Esophagus muscularis mucosa (tissue), 4 donors: ENCODE measurements around the gene CDK2AP2. TPM values are rescaled to one million over a fixed set of nuclear protein-coding genes. Genes with fewer than 3 reads are reported as not detected.
"Not testable (repeated sequence)": the region's sequence is repeated elsewhere in the genome, so short reads cannot be mapped to it uniquely, and the experiment has no call there.

Source experiments
- DNase-seq: peaks from one replicate; pipeline ENCODE4 v3.0.0-alpha.2; 2017; ENCODE audit errors: extremely low spot score
- H3K27ac ChIP-seq, 4 donors: fragments of 200-600 bp; sonication (generic); replicated peaks in 1 of 4; 1 replicate in 3 of 4; 2 replicates in 1 of 4; pipeline ENCODE4 v1.5.1; 2016 to 2019; ENCODE audit warnings: mild to moderate bottlenecking in 1 of 4
- H3K27me3 ChIP-seq, 4 donors: fragments of 200-600 bp; sonication (generic); one replicate each; pipeline versions ENCODE4 v1.5.1 to v1.6.0; 2016 to 2019
- H3K36me3 ChIP-seq, 4 donors: fragments of 200-600 bp; sonication (generic); one replicate each; pipeline ENCODE4 v1.5.1; 2016 to 2019
- H3K4me1 ChIP-seq, 4 donors: fragments of 200-600 bp; sonication (generic); one replicate each; pipeline ENCODE4 v1.5.1; 2016 to 2019
- H3K4me3 ChIP-seq, 4 donors: fragments of 200-600 bp; sonication (generic); 1 replicate in 2 of 4; 2 replicates in 2 of 4; pipeline ENCODE4 v1.5.1; 2016 to 2019; ENCODE audit warnings: mild to moderate bottlenecking in 4 of 4, moderate library complexity in 1 of 4
- H3K9me3 ChIP-seq, 4 donors: fragments of 200-600 bp; sonication (generic); 1 replicate in 3 of 4; 2 replicates in 1 of 4; pipeline ENCODE4 v1.5.1; 2016 to 2019
- EP300 ChIP-seq: sonication (generic); formaldehyde crosslinking; IDR thresholded peaks from one replicate; pipeline ENCODE4 v1.6.1; 2017; ENCODE audit warnings: antibody characterized with exemption
- POLR2A ChIP-seq: fragments of 450-650 bp; IDR thresholded peaks from one replicate; pipeline ENCODE4 v1.6.1; 2017; ENCODE audit warnings: antibody characterized with exemption, moderate library complexity, mild to moderate bottlenecking, low read depth
- POLR2AphosphoS5 ChIP-seq, 2 donors: sonication (generic); formaldehyde crosslinking; IDR thresholded peaks; one replicate each; pipeline ENCODE4 v1.6.1; 2017; ENCODE audit warnings: antibody characterized with exemption in 2 of 2
- WGBS: methylation state at CpG from one replicate; pipeline ENCODE4 v1.1.5; 2018; 5-methylcytosine and 5-hydroxymethylcytosine counted together
- intact Hi-C: fragments of 100-400 bp; cut with DNase I; formaldehyde crosslinking; loops from one replicate; pipeline ENCODE4 v1.15.1; 2023
- total RNA-seq, 4 donors: library from RNA; depleted of rRNA; stranded (reverse); fragments of >200 nt; gene quantifications; one replicate each; pipeline versions ENCODE4 v1.1.0 to v1.2.1, GENCODE V29; 2016
- TF ChIP-seq, protein P1 (sequence below), 3 experiments: fragments of 200-600 bp in 2 of 3; fragments of 450-650 bp in 1 of 3; sonication (generic) in 2 of 3; IDR thresholded peaks; one replicate each; pipeline ENCODE4 v1.5.1; 2017 to 2019; ENCODE audit warnings: antibody characterized with exemption in 3 of 3, mild to moderate bottlenecking in 2 of 3, moderate library complexity in 1 of 3

CDK2AP2 gene
- total RNA-seq, result 100 to 1,000 TPM in 1 of 4 donors, 10 to 100 TPM in 3; 61.0 to 111 (median 67.8) TPM

DNA sequence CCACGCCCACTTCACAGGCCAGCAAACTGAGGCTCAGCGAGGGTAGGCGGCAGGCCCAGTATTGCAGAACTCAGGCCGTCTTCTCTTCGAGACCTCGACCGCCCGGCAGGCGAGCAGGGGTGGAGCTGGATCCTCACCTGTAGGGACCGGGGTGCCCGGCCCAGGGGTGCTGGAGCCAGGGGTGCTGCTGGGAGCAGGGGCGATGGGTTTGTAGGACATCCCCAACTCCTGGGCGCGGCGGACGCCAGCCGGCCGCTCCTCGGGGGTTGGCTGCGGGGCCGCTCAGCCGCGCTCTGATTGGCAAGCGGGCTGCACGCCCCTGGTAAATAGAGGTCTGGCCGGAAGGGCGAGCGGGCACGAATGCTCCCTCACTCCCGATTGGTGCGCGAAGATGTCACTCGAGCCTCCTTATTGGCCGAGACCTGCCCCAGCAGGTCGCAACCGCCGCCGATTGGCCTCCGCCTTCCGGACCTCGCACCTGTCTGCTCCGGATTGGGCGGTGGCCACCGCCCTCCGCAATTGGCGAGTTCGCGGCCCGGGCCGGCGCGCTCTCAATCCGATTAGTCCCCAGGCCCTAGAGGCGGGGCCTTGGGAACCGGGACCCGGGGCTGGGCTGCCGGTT is at the start of gene CDK2AP2:
Gene CDK2AP2, minus strand, starts transcription at position 299 of the 622 bp plus-strand sequence. Its CDS starts 80 bp downstream, at position 219.
- peaks cover 27 to 58% (median 54%) of the 10 kb centered on the region in 4 donors for H3K4me1 ChIP-seq
- peak within 1 kb of the TSS; percentile 97 to 100 (median 98) for H3K27ac ChIP-seq
- 0% methylated on average over 24 of the region's 57 CpGs for WGBS

DNA sequence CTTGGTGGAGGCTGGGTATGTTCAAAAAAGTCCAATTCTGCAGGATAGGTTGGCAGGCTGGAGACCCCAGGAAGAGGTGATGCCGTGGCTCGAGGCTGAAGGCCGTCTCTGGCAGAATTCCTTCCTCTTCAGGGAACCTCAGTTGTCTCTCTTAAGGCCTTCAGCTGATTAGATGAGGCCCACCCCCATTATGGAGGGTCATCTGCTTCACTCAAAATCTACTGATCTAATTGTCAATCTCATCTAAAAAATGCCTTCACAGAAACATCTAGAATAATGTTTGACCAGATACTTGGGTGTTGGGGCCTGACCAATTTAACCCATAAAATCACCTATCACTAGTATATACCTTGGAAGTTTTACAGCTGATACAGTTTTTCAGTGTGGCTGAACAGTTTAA is 48.3 kb upstream of the CDK2AP2 start:
- 65% methylated on average over 3 of the region's 3 CpGs for WGBS

More for the DNA sequence above, at the start of gene CDK2AP2:
- Histone ChIP-seq H3K4me3 (peak within 1 kb of the TSS; percentile 72 to 93 (median 81)), H3K27me3 (peaks cover 0 to 38% (median 3%) of the 10 kb centered on the region in 4 donors), H3K9me3 (no peaks in the 10 kb centered on the region), H3K36me3 (peaks cover 0 to 10% (median 9%) of the 10 kb centered on the region in 4 donors)
- intact Hi-C loops, result loop anchor here (5.0 to 10.0 kb wide), 2 partner anchors 106 to 153 kb away; partner anchors contain the start of genes POLD4, PPP1CA and TBC1D10C
- peak; percentile 99 for DNase-seq
- TF ChIP-seq EP300 (no peak), POLR2A (peak; percentile 83), POLR2AphosphoS5 (IDR thresholded peaks at IDR 0.05) (peak; percentile 85 to 96)
- TF ChIP-seq, protein P1, sequence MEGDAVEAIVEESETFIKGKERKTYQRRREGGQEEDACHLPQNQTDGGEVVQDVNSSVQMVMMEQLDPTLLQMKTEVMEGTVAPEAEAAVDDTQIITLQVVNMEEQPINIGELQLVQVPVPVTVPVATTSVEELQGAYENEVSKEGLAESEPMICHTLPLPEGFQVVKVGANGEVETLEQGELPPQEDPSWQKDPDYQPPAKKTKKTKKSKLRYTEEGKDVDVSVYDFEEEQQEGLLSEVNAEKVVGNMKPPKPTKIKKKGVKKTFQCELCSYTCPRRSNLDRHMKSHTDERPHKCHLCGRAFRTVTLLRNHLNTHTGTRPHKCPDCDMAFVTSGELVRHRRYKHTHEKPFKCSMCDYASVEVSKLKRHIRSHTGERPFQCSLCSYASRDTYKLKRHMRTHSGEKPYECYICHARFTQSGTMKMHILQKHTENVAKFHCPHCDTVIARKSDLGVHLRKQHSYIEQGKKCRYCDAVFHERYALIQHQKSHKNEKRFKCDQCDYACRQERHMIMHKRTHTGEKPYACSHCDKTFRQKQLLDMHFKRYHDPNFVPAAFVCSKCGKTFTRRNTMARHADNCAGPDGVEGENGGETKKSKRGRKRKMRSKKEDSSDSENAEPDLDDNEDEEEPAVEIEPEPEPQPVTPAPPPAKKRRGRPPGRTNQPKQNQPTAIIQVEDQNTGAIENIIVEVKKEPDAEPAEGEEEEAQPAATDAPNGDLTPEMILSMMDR (IDR thresholded peaks at IDR 0.05), result peak in 1 of 3 experiments; percentile 7

GRCh38 chr11:67551697-67552096 is 43.7 kb upstream of the CDK2AP2 start:
- H3K4me1 ChIP-seq, intact Hi-C loops, H3K27me3 ChIP-seq, H3K4me3 ChIP-seq, H3K9me3 ChIP-seq, H3K36me3 ChIP-seq, H3K27ac ChIP-seq, DNase-seq: not testable (repeated sequence)

More for the DNA sequence above, 48.3 kb upstream of the CDK2AP2 start:
- Histone ChIP-seq H3K4me3 (no peak overlapping the region), H3K4me1 (peaks cover 0 to 7% (median 0%) of the 10 kb centered on the region in 4 donors), H3K27ac (no peak overlapping the region), H3K36me3 (no peaks in the 10 kb centered on the region), H3K9me3 (no peaks in the 10 kb centered on the region), H3K27me3 (peaks cover 0 to 13% (median 0%) of the 10 kb centered on the region in 4 donors)
- no peak for DNase-seq
- intact Hi-C loops, result no loop called here
- TF ChIP-seq EP300 (no peak), POLR2AphosphoS5 (IDR thresholded peaks at IDR 0.05) (no peak), POLR2A (no peak)
- TF ChIP-seq, protein P1 (IDR thresholded peaks at IDR 0.05), result no peak

DNA sequence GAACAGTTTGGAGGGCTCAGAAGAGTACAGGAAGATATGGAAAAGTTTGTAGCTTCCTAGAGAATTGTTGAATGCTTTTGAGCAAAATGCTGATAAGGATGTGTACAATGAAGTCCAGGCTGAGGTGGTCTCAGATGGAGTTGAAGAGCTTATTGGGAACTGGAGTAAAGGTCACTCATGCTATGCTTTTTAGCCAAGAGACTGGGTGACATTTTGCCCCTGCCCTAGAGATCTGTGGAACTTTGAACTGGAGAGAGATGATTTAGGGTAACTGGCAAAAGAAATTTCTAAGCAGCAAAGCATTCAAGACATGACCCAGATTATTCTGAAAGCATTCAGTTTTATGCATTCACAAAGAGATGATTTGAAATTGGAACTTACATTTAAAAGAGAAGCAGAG is 43.2 kb upstream of the CDK2AP2 start:
- no peak for DNase-seq
- H3K4me1 ChIP-seq, result no peaks in the 10 kb centered on the region
- TF ChIP-seq EP300, result no peak
- TF ChIP-seq, protein P1 (IDR thresholded peaks at IDR 0.05), result no peak
- TF ChIP-seq POLR2AphosphoS5 (IDR thresholded peaks at IDR 0.05), result no peak
- no peak for TF ChIP-seq POLR2A
- H3K27ac ChIP-seq, result no peak overlapping the region
- no peaks in the 10 kb centered on the region for H3K9me3 ChIP-seq
- H3K27me3 ChIP-seq, result no peaks in the 10 kb centered on the region
- intact Hi-C loops, result no loop called here
- H3K36me3 ChIP-seq, result no peaks in the 10 kb centered on the region
- no peak overlapping the region for H3K4me3 ChIP-seq

- intact Hi-C loops, result no loop called here
- Histone ChIP-seq H3K36me3 (no peaks in the 10 kb centered on the region), H3K4me1 (peaks cover 0 to 9% (median 0%) of the 10 kb centered on the region in 4 donors), H3K27me3 (no peaks in the 10 kb centered on the region), H3K27ac (no peak overlapping the region), H3K9me3 (no peaks in the 10 kb centered on the region), H3K4me3 (no peak overlapping the region)
- 88% methylated on average over 8 of the region's 9 CpGs for WGBS
- TF ChIP-seq EP300 (no peak), POLR2A (no peak), POLR2AphosphoS5 (IDR thresholded peaks at IDR 0.05) (no peak)
- TF ChIP-seq, protein P1 (IDR thresholded peaks at IDR 0.05), result no peak
- no peak for DNase-seq
Observed at GRCh38 chr11:67548555-67549110, 40.7 kb upstream of the CDK2AP2 start.

DNA sequence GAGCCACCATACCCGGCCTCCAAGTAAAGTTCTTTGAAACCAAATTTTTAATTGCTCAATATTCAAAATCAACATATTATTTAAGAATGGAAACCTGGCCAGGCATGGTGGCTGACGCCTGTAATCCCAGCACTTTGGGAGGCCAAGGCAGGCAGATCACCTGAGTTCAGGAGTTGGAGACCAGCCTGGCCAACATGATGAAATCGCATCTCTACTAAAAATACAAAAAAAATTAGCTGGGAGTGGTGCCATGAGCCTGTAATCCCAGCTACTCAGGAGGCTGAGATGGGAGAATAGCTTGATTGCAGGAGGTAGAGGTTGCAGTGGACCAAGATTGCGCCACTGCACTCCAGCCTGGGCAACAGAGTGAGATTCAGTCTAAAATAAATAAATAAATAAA is 40.1 kb upstream of the CDK2AP2 start:
- intact Hi-C loops, H3K4me1 ChIP-seq, H3K4me3 ChIP-seq, H3K27ac ChIP-seq, H3K36me3 ChIP-seq, H3K27me3 ChIP-seq, DNase-seq, H3K9me3 ChIP-seq: not testable (repeated sequence)
- WGBS, result 89% methylated on average over 4 of the region's 4 CpGs
